MCF 10A (cell line): Measurements from ENCODE around the gene COX4I2. TPM values are rescaled to one million over a fixed set of nuclear protein-coding genes. Genes with fewer than 3 reads are reported as not detected.

Source experiments
- BruUV-seq: library from RNA; stranded (reverse); fragments of 400-500 nt; replicated peaks from 2 replicates; lab custom pipeline; 2021; lab: Mats Ljungman, UMichigan
- CTCF ChIA-PET: fragments of 300-600 bp; sonication (Branson Sonifier 250); formaldehyde crosslinking; extraction: SDS; loops from one replicate; lab custom pipeline; 2021; ENCODE audit warnings: antibody characterized with exemption, inconsistent platforms; lab: Yijun Ruan, JAX
- POLR2A ChIA-PET: fragments of 300-600, 350-650 bp; sonication (Branson Sonifier 250); formaldehyde crosslinking; extraction: SDS; loops from one replicate; lab custom pipeline; 2020; ENCODE audit warnings: antibody characterized with exemption, inconsistent platforms; lab: Yijun Ruan, JAX
- DNase-seq: peaks from one replicate; pipeline ENCODE4 v3.0.0-alpha.2; 2018; ENCODE audit not compliant: unreplicated experiment
- H3K27ac Mint-ChIP-seq: one replicate; pipeline ENCODE4 v1.8.0; 2022; ENCODE audit warnings: mild to moderate bottlenecking, low read depth, mixed read lengths; ENCODE audit not compliant: unreplicated experiment
- H3K27me3 Mint-ChIP-seq: one replicate; pipeline ENCODE4 v1.8.0; 2022; ENCODE audit warnings: mixed read lengths; ENCODE audit not compliant: insufficient read depth, unreplicated experiment
- H3K36me3 Mint-ChIP-seq: one replicate; pipeline ENCODE4 v1.8.0; 2022; ENCODE audit warnings: mild to moderate bottlenecking, moderate library complexity, mixed read lengths; ENCODE audit not compliant: insufficient read depth, unreplicated experiment
- H3K4me1 Mint-ChIP-seq: one replicate; pipeline ENCODE4 v1.8.0; 2022; ENCODE audit warnings: mixed read lengths; ENCODE audit not compliant: insufficient read depth, unreplicated experiment
- H3K4me3 Mint-ChIP-seq: one replicate; pipeline ENCODE4 v1.8.0; 2022; ENCODE audit warnings: mild to moderate bottlenecking, moderate library complexity, mixed read lengths; ENCODE audit not compliant: unreplicated experiment
- H3K9me3 Mint-ChIP-seq: one replicate; pipeline ENCODE4 v1.8.0; 2022; ENCODE audit warnings: mixed read lengths; ENCODE audit not compliant: unreplicated experiment
- CTCF ChIP-seq: fragments of 200-600 bp; IDR thresholded peaks from one replicate; pipeline ENCODE4 v1.8.0; 2022; ENCODE audit warnings: antibody characterized with exemption, mild to moderate bottlenecking; ENCODE audit not compliant: unreplicated experiment
- intact Hi-C: fragments of 100-400 bp; cut with micrococcal nuclease; formaldehyde crosslinking; loops from 2 replicates; pipeline ENCODE4 v1.14.1; 2022
- total RNA-seq: library from RNA; stranded (reverse); gene quantifications from 2 replicates; pipeline ENCODE4 v1.2.3, GENCODE V29; 2022

COX4I2 gene
- total RNA-seq, 1 experiment from 2014 or later, result not detected

GRCh38 chr20:31638317-31638716 lies 605 bp downstream of the COX4I2 start:
- H3K4me3 Mint-ChIP-seq, result no peak overlapping the region
- ChIA-PET POLR2A (interaction anchor here (1.2 kb wide), 1 partner anchor 75 kb away, joined by 3 read pairs; no protein-coding TSS in a partner anchor), CTCF (interaction anchor here (0.9 to 1.8 kb wide), 2 partner anchors 79 to 86 kb away, joined by 3 to 7 read pairs; no protein-coding TSS in a partner anchor)
- no peaks in the 10 kb centered on the region for H3K4me1 Mint-ChIP-seq
- H3K36me3 Mint-ChIP-seq, result no peaks in the 10 kb centered on the region
- no peak overlapping the region for H3K27ac Mint-ChIP-seq
- H3K9me3 Mint-ChIP-seq, result no peaks in the 10 kb centered on the region
- TF ChIP-seq CTCF, result no peak
- intact Hi-C loops, result no loop called here
- no TSS peak for BruUV-seq
- DNase-seq, result no peak
- H3K27me3 Mint-ChIP-seq, result no peaks in the 10 kb centered on the region

GRCh38 chr20:31638816-31639215 lies 1.1 kb downstream of the COX4I2 start:
- intact Hi-C loops, result no loop called here
- Mint-ChIP-seq H3K27ac (no peak overlapping the region), H3K36me3 (no peaks in the 10 kb centered on the region), H3K4me3 (no peak overlapping the region), H3K4me1 (no peaks in the 10 kb centered on the region), H3K9me3 (no peaks in the 10 kb centered on the region), H3K27me3 (no peaks in the 10 kb centered on the region)
- CTCF ChIA-PET, result interaction anchor here (0.9 to 1.8 kb wide), 2 partner anchors 80 to 85 kb away, joined by 3 to 7 read pairs; no protein-coding TSS in a partner anchor
- POLR2A ChIA-PET, result interaction anchor here (1.0 to 1.2 kb wide), 2 partner anchors 9 to 75 kb away, joined by 3 to 4 read pairs; no protein-coding TSS in a partner anchor
- no TSS peak for BruUV-seq
- DNase-seq, result no peak
- TF ChIP-seq CTCF, result no peak

- DNase-seq, result no peak
- ChIA-PET POLR2A (no interaction called here), CTCF (interaction anchor here (0.7 to 3.2 kb wide), 4 partner anchors 11 to 88 kb away, joined by 4 to 16 read pairs (median 6); no protein-coding TSS in a partner anchor)
- H3K27ac Mint-ChIP-seq, result no peak overlapping the region
- intact Hi-C loops, result no loop called here
- no peaks in the 10 kb centered on the region for H3K9me3 Mint-ChIP-seq
- no peak overlapping the region for H3K4me3 Mint-ChIP-seq
- TF ChIP-seq CTCF, result no peak
- H3K4me1 Mint-ChIP-seq, result no peaks in the 10 kb centered on the region
- no peaks in the 10 kb centered on the region for H3K36me3 Mint-ChIP-seq
- no peaks in the 10 kb centered on the region for H3K27me3 Mint-ChIP-seq
- BruUV-seq, result no TSS peak
Observed at GRCh38 chr20:31640259-31640658, 2.5 kb downstream of the COX4I2 start.

- DNase-seq, result no peak
- intact Hi-C loops, result no loop called here
- Mint-ChIP-seq H3K36me3 (no peaks in the 10 kb centered on the region), H3K4me1 (no peaks in the 10 kb centered on the region), H3K9me3 (no peaks in the 10 kb centered on the region), H3K27ac (no peak overlapping the region), H3K27me3 (no peaks in the 10 kb centered on the region), H3K4me3 (no peak overlapping the region)
- no TSS peak for BruUV-seq
- POLR2A ChIA-PET, result interaction anchor here (0.6 to 1.5 kb wide), 3 partner anchors 11 to 69 kb away, joined by 5 to 6 read pairs (median 6); no protein-coding TSS in a partner anchor
- TF ChIP-seq CTCF, result no peak
- CTCF ChIA-PET, result interaction anchor here (0.6 to 5.0 kb wide), 7 partner anchors 8 to 574 kb away, joined by 3 to 58 read pairs (median 4); no protein-coding TSS in a partner anchor
Observed at GRCh38 chr20:31641391-31641790, 3.7 kb downstream of the COX4I2 start.
